HG02884 (cell line): ENCODE results near the gene SPATA33.
A peak's percentile ranks its signal among the peaks of the same experiment; 100 is the strongest.

Experiments
- ATAC-seq: cut with Tn5 transposase; IDR thresholded peaks from one replicate; pipeline ENCODE4 v1.9.1; 2021; ENCODE audit warnings: mild to moderate bottlenecking, moderate library complexity; ENCODE audit not compliant: unreplicated experiment

Gene SPATA33

DNA sequence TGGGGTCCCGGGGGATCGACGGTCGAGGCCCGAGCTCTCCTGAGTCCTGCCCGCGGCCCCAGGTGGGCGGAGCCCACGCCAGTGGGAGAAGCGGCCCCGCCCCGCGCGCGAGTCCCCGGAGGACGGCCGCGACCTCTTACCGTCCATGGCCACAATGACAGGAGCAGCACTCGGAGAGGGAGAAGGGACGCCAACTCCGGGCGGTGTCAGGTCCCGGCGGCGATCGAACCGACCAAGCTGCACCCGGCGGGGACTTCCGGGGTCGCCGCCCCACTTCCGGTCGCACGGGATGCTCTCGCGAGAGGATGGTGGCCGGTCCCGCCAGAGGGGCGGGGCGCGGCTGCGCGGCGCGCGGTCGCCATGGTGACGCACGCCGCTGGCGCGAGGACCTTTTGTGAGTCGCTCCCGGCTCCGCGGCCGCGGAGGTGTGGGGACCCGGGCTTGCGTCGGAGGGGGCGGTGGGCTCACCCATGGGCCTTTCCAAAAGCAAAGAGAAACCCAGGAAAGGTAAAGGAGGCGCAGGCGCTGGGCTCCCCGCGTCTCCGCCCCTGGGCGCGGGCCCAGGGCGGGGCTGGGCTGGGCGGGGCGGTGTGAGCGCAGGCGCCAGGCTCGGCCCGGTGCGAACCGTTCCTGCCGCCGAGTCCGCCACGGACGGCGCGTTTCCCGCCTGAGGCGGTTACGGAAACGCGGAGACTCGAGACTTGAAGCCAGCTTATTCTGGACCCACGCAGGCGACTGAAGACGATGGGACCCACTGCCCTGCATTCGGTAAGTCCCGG, at the start of gene SPATA33, which contains the start of gene CHMP1A:
SPATA33 (plus strand) TSS at position 395 of the 779 bp plus-strand sequence; CDS start at position 471, 76 bp downstream.
CHMP1A (minus strand) TSS at position 267 of the 779 bp plus-strand sequence; CDS start at position 147, 120 bp downstream.
- ATAC-seq = peak; percentile 83

DNA sequence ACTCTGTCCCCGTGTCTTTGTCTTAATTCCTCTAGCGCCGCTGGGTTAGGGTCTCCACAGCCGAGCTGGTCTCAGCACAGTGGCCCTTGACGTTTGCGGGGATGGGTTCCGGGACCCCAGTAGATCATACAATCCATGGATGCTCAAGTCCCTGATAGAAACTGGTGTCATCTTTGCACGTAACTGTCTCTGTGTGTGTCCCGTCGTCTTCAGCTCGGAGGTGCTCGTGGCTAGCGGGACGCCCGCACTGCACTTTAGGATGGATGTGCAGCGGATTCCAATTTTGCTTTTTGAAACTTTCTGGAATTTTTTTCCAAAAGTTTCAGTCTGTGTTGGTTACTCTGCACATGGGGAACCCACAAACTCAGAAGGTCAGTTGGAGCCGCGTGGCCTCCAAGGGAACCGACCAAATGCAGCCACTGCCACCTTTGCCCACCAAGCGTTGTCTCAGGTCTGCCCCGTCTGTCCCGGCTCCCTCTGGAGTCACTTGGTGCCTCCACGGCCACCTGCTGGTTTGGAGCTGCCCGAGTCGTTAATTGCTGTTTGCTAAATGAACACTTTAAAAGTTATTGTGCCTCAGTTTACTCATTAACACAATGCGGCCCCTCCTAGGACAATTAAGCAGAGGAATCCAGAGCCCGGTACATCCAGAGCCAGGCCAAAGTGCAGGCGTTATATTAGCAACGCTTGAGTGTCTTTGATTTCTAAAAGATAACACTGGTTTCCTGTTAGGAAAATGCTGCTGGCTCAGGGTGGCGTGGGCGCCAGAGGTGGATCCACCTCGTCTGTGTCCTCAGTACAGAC, 49.5 kb upstream of the SPATA33 start:
- ATAC-seq = no peak

DNA sequence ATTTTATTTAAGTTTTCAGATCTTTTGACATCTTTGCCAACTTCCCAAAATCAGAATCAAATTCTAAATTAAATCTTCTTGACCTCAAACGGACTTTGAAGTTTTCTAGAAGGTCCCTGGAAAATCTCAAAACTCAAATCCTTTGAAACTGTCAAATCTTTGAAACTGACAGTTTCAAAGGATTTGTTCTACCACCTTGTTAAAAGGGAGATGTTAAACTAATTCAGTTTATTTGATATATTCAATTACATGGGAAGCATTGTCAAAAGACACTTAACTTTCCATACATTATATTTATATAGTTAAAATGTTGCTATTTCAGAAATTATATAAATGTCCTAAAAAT, 47.6 kb upstream of the SPATA33 start:
- no peak for ATAC-seq

GRCh38 chr16:89612415-89613166, 45.0 kb upstream of the SPATA33 start:
- no peak for ATAC-seq

DNA sequence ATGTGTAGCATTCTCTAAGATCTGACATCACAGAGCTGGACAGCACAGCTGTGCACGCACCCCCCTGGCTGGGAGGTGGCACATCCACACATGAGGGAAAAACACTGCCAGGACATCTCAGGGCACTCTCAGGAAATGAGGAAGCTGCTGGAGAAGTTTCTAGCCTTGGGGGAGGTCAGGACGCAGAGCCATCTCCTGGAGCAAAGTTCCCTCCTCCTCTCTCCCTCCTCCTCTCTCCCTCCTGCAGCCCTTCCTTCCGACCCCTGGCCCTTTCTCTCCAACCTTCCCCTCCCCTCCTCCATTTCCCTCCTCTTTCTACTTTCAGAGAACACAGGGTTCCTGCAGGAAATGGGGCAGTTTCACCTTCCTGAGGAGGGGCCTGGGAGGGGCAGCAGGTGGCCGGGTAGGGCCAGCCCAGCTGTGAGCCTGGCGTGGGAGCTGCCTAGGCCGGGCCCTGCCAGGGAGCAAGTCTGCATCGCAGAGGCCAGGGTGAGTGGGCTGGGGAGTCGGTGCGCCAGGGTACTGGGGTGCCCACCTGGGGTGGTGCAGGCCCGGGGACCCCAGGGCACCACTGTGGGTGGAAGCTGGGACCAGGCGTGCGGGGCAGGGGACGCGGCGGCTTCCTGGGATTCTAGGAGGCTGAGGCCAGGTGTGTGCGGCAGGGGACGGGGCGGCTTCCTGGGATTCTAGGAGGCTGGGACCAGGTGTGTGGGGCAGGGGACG, 44.2 kb upstream of the SPATA33 start, which contains the start of gene DPEP1:
DPEP1 (plus strand) TSS at position 412 of the 723 bp plus-strand sequence. CDS start 16,769 bp downstream, outside the sequence.
- ATAC-seq = no peak

DNA sequence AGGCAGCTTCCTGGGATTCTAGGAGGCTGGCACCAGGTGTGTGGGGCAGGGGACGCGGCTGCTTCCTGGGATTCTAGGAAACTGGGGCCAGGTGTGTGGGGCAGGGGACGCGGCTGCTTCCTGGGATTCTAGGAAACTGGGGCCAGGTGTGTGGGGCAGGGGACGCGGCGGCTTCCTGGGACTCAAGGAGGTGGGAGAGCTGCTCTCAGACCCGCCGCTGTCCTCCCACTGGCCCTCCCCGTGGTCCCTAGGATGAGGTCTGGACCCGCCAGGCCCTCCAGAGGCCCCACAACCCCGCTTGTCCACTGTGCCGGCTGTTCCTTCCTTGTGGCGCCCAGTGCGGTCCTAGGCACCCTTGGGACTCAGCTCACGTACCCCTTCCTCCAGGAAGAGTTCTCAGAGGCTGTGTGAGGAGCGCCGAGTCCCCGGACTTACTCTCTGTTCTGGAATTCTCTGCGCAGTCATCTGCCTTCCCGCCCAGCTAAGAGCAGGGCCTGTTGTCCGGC, 43.6 kb upstream of the SPATA33 start:
- ATAC-seq = no peak

- ATAC-seq = no peak
These were observed 42.5 kb upstream of the SPATA33 start for GRCh38 chr16:89615176-89615575.

DNA sequence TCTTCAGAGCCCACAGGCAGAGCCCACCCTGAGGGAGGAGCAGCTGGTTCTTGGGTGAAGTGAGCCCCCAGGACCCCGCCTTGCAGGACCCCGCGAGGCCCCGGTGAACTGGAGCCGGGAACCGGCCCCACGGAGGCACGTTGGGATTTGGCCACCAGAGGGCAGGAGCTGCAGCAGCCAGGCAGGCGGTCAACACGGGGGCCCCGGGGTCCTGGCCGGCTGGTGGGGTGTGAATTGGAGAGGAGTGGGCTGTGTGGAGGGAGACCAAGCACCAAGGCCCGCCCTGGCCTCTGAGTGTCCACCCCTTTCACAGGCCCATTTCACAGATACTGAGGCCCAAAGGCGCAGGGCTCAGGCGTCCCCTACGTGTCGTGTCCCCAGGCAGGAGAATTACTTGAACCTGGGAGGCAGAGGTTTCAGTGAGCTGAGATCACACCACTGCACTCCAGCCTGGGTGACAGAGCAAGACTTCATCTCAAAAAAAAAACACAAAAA, 42.0 kb upstream of the SPATA33 start:
- no peak for ATAC-seq

DNA sequence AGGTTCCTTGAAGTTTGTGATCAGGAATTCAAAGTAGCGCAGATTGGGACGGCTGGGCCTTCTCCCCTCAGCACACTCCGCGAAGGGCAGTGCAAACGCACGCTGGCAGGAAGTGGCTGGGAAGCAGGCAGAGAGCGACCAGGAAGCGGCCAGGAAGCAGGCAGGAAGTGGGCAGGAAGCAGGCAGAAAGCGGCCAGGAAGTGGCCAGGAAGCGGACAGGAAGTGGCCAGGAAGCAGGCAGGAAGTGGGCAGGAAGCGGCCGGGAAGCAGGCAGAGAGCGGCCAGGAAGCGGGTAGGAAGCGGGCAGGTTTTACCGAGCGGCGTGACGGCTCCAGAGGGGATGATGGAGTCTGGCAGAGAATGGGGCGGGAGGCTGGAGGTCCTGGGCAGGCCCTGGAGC, 41.0 kb upstream of the SPATA33 start:
- no peak for ATAC-seq

GRCh38 chr16:89617036-89617435, 40.6 kb upstream of the SPATA33 start:
- ATAC-seq = no peak

DNA sequence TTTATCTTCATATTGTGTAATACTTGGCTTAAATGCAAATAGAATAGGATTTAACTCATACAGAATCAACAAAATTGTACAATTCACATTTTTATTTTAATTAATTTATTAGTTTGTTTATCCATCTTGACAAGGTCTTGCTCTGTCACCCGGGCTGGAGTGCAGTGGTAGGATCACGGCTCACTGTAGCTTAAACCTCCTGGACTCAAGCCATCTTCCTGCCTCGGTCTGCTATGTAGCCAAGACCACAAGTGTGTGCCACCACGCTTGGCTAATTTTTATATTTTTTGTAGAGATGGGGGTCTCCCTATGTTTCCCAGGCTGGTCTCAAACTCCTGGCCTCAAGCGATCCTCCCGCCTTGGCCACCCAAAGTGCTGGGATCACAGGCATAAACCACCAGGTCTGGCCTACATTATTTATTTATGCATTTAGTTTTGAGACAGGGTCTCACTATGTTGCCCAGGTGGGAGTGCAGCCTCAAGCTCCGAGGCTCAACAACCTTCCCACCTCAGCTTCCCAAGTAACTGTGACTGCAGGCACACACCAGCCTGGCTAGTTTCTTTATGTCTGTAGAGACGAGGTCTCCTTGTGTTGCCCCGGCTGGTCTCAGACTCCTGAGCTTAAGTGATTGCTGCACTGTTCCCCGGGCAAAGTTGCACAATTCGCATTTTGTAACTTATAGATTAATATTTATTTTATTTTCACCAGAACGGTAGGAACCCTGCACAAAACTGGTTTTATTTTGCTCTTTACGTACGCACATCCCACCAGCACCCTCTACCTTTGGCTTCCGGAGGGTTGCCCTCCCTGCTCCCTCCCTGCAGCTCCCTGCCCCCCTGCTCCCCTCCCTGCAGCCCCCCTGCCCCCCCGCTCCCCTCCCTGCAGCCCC, 39.3 kb upstream of the SPATA33 start:
- no peak for ATAC-seq

DNA sequence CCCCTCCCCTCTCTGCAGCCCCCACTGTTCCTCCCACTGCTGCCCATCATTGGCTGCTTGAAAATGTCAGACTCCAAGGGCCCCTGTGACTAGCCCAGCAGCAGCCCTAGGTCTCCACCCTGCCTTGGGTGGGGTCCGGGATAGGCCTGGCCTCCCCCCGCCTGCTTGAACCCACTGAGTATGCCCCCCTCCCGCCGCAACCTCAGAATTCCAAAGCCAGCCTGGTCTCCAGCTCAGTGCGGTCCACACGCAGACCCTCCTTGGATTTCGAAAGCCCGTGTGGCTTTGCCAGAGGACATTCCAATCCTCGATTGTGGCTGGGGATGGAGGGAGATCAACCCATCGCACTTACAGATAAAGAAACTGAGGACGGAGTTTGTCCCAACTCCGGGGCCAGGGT, 37.8 kb upstream of the SPATA33 start:
- ATAC-seq = no peak

- ATAC-seq = no peak
These were observed 37.2 kb upstream of the SPATA33 start for GRCh38 chr16:89620406-89620841.

GRCh38 chr16:89621136-89621697, 36.4 kb upstream of the SPATA33 start:
- ATAC-seq = no peak

- ATAC-seq = no peak
These were observed 35.8 kb upstream of the SPATA33 start for GRCh38 chr16:89621698-89622409.

DNA sequence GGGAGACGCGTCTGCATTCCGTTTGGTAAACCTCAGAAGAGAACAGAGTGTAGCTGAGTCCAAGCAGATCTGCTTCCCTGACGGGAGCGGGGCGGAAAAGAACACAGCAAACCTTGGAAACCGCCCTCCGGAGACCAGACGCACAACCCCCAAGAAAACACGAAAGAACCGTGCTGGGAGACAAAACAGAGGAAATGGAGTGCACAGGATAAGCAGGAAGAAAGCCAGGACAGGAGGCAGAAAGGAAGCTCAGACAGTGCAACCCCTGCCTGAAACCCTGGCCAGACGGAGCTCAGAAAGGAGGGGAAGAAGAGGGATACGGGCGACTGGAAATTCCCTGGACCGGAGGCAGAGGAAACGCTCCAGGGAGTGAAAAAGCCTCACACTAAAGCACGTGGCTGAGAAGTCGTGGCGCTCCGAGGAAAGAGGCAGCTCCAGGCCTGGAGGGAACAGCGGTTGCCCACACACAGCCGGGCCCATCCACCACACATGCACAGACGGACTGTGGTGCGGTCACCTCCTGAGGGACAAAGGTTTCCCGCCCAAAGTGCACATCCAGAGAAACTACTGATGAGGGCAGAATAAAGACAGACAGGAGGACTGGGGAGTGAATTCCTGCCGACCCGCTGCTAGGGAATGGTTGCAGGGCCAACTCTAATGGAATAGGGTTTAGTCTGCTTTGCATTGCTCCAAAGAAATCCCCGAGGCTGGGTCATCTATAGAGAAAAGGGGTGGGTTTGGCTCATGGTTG, 34.0 kb upstream of the SPATA33 start:
- ATAC-seq = no peak
